Measurements from ENCODE around the gene TMEM201. TPM values are rescaled to one million over a fixed set of nuclear protein-coding genes. Genes with fewer than 3 reads are reported as not detected.

Gene TMEM201
- total and polyA plus RNA-seq, 2 of the 8 experiments (the other 6 are each of a cell fraction or from before 2014, with no cell fraction given) = 8.2 to 27.1 TPM

DNA sequence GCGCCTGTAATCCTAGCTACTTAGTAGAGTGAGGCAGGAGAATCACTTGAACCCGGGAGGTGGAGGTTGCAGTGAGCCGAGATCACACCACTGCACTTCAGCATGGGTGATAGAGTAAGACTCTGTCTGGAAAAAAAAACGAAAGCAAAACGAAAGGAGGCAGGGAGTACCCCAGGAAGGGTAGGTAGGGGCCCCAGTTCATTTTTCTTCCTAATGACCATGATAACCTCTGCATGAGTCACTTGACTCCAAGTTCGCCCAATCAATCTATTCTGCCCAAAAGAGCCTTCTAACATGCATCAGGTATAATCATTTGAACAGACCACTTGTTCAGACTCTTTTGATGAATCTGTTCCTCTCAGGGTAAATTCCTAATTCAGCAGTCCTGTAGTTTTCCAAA is 13.2 kb upstream of the TMEM201 start:
- H3K79me2 ChIP-seq (ENCODE audit: control insufficient read depth in 1 of 2, insufficient read depth in 2 of 2, low read length in 2 of 2) = no peaks in the 10 kb centered on the region
- no peaks in the 10 kb centered on the region for H3K27me3 ChIP-seq (replicated peaks in 1 of 4; ENCODE audit: control insufficient read depth in 3 of 4, extremely low read depth in 1 of 4, insufficient read depth in 3 of 4, low read length in 3 of 4)
- H3K36me3 ChIP-seq (ENCODE audit: control insufficient read depth in 2 of 4, insufficient read depth in 4 of 4, low read length in 3 of 4) = peaks cover 0 to 34% (median 21%) of the 10 kb centered on the region in 4 experiments; a peak in 7 of 8 replicates
- H2AFZ ChIP-seq (ENCODE audit: low read length) = no peak overlapping the region
- H2BK15ac ChIP-seq (ENCODE audit: low read length) = no peak overlapping the region
- H3K4me1 ChIP-seq (replicated peaks in 1 of 4; ENCODE audit: control insufficient read depth in 3 of 4, insufficient read depth in 4 of 4, low read length in 3 of 4) = no peaks in the 10 kb centered on the region
- CTCF ChIA-PET (ENCODE audit: partially characterized antibody) = interaction anchor here (0.6 to 2.9 kb wide), 8 partner anchors 9 to 286 kb away, joined by 3 to 20 read pairs (median 5); no protein-coding TSS in a partner anchor
- no peak overlapping the region for H3K56ac ChIP-seq (replicated peaks; ENCODE audit: insufficient read length, low read depth, low read length)
- H3K9me3 ChIP-seq (ENCODE audit: insufficient read depth in 2 of 2, low read depth in 1 of 2, low read length in 1 of 2) = no peaks in the 10 kb centered on the region
- no peak overlapping the region for H2BK20ac ChIP-seq (ENCODE audit: low read length)
- no peak overlapping the region for H2AK5ac ChIP-seq (ENCODE audit: low read depth, low read length)
- no peak overlapping the region for H3K23ac ChIP-seq (ENCODE audit: insufficient read length)
- no peaks in the 10 kb centered on the region for H3K23me2 ChIP-seq (ENCODE audit: low read depth, low read length)
- 97% methylated on average over 6 of the region's 6 CpGs; no CpG with 5 or more reads in 1 of the 2 experiments for WGBS, 2 experiments (ENCODE audit: extremely low coverage in 1 of 2, insufficient coverage in 1 of 2, insufficient read length in 1 of 2, insufficient replicate concordance in 2 of 2, low coverage in 1 of 2, low lambda C conversion rate in 2 of 2, missing lambda C conversion rate in 1 of 2)
- no peak overlapping the region for H2BK12ac ChIP-seq (ENCODE audit: low read depth, low read length)
- no peak overlapping the region for H4K91ac ChIP-seq (replicated peaks; ENCODE audit: insufficient read length, low read length)
- H4K20me1 ChIP-seq (replicated peaks in 1 of 2; ENCODE audit: control insufficient read depth in 1 of 2, insufficient read depth in 2 of 2, low read length in 2 of 2) = peaks cover 2 to 13% of the 10 kb centered on the region in 2 experiments
- H2BK120ac ChIP-seq (replicated peaks; ENCODE audit: low read depth, low read length) = no peak overlapping the region
- H3K4ac ChIP-seq (replicated peaks; ENCODE audit: insufficient read length, low read depth, low read length) = no peak overlapping the region
- no peak overlapping the region for H3K27ac ChIP-seq (ENCODE audit: low read depth, low read length)
- H3K79me1 ChIP-seq (ENCODE audit: low read depth, low read length) = peaks cover 3% of the 10 kb centered on the region; the same call in 1 of the 2 replicates
- no peak overlapping the region for H3K18ac ChIP-seq (ENCODE audit: extremely low read depth, low read length)
- H3K4me3 ChIP-seq (ENCODE audit: extremely low read depth in 1 of 4, insufficient read depth in 2 of 4, low read depth in 3 of 4, low read length in 4 of 4) = no peak overlapping the region
- H2BK5ac ChIP-seq (ENCODE audit: low read depth, low read length) = no peak overlapping the region
- POLR2A ChIA-PET (ENCODE audit: partially characterized antibody) = no interaction called here
- no peak overlapping the region for H3K9ac ChIP-seq (replicated peaks in 1 of 4; ENCODE audit: extremely low read depth in 1 of 4, low read depth in 3 of 4, low read length in 3 of 4)
- H3K4me2 ChIP-seq (ENCODE audit: insufficient read depth in 1 of 2, low read depth in 2 of 2, low read length in 2 of 2) = no peak overlapping the region
- no peak for TF ChIP-seq HDAC2 (IDR thresholded peaks at IDR 0.05; ENCODE audit: borderline replicate concordance in 1 of 2, low read depth in 2 of 2, low read length in 2 of 2)
- TF ChIP-seq RNF2 (IDR thresholded peaks at IDR 0.05; ENCODE audit: borderline replicate concordance, low read depth, low read length, missing control alignments, poor library complexity, severe bottlenecking) = no peak
- TF ChIP-seq JUN (IDR thresholded peaks at IDR 0.05; ENCODE audit: low read depth, low read length) = no peak
- no peak for TF ChIP-seq ASH2L (IDR thresholded peaks at IDR 0.05; ENCODE audit: low read length)
- TF ChIP-seq MAFK (IDR thresholded peaks at IDR 0.05; ENCODE audit: low read depth, low read length) = no peak
- TF ChIP-seq KDM5A (IDR thresholded peaks at IDR 0.05; ENCODE audit: low read length) = no peak
- TF ChIP-seq SUZ12 (IDR thresholded peaks at IDR 0.05; ENCODE audit: low read length) = no peak
- TF ChIP-seq PHF8 (conservative IDR thresholded peaks at IDR 0.05; ENCODE audit: low read depth, low read length) = no peak
- DNase-seq (ENCODE audit: low read depth in 1 of 2, low spot score in 2 of 2) (no peak), FAIRE-seq (no peak)
- no peak overlapping the region for H4K5ac ChIP-seq (ENCODE audit: insufficient read length, low read depth, low read length)
- H3K14ac ChIP-seq (ENCODE audit: insufficient read length) = no peak overlapping the region
- no peak overlapping the region for H4K8ac ChIP-seq (ENCODE audit: extremely low read depth, insufficient read depth, low read length)
